Stimulated activated CD4-positive, alpha-beta T cell treated with anti-CD3 and anti-CD28 coated beads, Interleukin-1b, Interleukin-23, amount 100 ng/mL, for 1 hour (primary cell): ENCODE results near the gene BRD3OS.

Experiments
- DNase-seq, 2 donors: peaks; one replicate each; pipeline ENCODE4 v3.0.0-alpha.2; 2020; ENCODE audit warnings: low read depth in 2 of 2

The BRD3OS gene

DNA sequence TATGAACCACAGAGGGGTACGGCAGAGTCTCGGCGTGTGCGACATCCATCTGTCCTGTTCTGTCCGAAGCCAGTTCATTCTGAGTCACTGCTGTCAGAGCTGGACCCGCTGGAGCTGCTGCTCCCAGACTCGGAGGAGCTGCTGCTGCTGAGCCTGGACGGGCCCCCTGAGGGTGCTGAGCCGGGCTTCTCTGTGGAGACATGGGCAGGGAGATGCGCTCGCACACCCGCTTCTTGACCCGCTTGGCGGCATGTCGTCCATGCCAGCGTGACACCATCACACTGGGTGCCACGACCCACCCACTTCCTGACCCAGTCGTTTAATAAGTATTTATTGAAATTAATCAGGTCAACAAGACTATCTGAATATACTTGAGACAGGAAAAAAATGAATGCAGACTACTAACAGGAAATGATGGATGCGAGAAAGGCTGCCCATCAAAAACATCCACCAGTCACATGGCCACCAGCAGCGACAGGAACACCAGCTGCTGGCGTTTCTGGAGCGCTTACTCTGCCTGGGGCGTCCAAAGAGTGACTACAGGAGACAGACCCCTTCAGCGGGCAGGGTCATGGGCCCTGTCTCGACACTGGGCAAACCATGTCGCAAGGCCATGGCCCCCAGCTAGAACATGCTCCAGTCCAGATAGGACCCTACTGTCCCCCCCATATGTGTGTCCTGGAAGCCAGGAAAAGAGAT is 8.4 kb downstream of the BRD3OS start:
- no peak for DNase-seq

DNA sequence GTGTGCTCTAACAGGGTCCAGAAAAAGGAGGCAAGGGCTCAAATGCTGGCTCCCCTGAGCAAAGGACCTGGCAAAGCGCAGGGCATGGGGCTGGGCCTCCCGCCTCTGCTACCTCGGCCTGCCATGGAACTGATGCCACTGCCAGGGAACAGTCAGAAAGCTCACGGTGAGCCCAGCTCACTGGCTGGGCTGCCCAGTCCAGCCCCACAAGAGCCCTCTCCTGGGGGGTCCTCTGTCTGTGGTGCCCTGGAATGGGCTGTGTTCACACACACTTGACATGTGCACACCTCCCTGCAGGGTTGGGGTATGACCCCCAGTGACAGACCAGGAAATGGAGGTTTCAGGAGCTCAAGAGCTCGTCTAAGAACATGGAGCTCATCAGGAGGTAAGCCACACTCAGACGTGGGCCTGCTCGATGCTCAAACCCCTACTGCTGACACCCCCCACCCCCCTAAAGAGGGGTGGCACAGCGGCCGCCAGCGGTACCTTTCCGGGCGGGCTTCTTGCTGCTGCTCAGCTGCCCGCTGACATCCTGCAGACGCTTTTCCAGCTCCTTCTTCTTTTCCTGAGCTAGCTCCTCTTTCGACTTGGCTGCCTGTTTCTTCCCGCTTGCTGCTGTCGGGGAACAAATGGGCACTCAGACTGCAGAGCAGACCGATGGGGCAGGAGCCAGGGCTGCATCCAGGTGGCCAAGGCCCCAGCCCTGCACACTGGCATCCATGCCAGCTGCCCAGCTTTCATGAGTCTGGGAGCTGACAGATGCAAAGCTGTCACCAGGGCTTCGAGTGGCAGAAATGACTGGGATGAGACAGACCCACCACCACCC is 9.1 kb downstream of the BRD3OS start:
- DNase-seq = no peak

DNA sequence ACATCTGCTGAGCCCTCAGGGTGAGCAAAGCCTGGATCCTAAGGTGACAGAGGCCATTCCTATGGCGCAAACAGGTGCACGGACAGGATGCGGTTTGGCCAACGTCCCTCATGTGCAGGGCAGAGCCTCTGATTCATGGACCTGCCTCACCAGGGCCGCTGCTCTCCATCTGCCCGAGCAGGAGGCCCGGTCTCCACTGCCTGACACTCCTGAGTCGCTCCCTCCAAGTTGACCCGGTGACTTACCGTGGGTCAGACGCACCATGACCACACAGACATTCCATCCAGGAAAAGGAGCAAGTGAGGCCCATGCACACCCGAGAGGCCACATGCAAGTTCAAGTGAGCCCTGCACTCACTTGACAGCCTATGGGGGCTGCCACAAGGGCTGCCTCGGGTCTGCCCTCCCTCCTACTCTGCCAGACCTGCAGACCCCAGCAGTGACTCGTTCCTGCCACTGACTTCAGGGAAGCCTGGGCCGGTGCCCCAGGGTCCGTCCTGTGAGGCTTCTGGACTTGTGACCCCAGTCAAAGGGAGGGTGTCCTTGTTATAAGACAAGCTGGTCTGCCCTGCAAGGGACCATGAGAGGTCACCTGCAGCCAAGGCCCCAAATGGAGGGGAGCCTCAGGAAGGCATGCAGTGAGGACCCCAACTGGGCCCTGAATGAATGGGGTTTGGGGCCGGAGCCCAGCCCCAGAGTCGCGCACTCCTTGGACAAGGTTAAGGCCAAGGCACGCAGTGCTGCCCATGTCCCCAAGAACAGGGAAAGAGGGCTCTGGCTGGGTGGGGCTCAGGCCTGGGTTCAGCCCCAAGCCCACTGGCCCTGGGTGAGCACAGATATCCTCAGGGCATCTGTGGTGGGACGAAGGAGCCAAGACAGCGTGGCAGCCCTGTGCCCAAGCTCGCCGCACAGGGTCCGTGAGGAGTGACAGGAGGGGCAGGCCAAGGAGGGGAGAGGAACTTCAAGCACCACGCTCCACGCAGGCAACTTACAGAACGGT is 10.1 kb downstream of the BRD3OS start:
- no peak for DNase-seq

DNA sequence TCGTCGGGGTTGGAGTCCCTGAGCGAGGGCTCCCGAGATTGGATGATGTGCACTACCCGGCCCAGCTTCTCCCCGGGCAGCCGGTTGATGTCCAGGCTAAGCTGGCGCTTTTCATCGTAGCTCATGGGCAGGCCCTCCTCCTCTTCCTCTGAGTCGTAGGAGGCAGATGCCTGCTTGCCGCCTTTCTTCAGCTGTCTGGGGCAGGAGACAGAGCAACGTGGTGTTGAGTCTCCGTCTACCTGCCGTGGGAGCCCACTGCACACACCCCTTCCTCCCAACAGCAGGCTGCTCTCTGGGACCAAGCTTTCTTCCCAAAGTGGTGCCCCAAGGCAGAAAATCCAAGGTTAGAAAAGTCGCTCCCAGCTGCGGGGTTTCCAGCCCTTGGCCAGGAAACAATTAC is 10.8 kb downstream of the BRD3OS start:
- no peak for DNase-seq

GRCh38 chr9:134037641-134038040 is 12.4 kb downstream of the BRD3OS start:
- no peak for DNase-seq

DNA sequence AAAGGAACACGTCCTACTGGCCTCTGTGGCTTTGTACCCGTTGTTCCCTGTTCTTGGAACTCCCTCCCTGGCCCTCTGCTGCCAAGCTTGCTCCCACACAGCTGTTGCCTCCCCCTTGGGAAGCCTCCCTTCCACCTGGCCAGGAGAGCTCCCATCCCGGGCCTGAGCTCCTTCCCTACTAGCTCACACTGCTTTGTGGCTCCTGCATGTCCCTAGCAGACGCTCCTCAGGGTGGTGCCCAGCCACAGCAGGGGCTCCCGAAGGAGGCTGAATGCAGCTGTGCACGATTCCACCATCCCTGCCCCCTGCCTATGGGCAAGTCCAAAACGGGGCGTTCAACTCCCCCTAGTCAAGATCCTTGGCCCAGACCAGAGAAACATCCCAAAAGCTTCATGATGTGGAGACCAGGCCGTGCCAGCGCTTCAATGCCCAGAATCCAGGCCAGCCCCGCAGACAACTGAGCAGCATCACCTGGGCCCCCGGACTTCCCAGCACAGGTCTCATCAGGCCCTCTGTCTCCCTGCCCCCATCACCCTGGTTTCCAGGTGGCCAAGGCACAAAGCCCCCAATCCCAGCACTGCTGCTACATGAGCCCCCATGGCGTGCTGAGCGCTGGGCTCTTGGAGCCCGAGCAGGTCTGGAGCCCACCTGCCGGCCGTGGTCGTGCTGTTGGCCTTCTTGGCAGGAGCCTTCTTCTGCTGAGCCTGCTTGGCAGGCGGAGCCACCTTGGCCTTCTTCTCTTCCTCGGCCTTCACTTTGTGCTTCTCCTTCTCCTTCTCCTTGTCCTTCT is 14.3 kb downstream of the BRD3OS start:
- DNase-seq = no peak

- DNase-seq = no peak
Measured at GRCh38 chr9:134040176-134040565, 14.9 kb downstream of the BRD3OS start.

GRCh38 chr9:134040781-134041648 is 15.7 kb downstream of the BRD3OS start:
- no peak for DNase-seq

DNA sequence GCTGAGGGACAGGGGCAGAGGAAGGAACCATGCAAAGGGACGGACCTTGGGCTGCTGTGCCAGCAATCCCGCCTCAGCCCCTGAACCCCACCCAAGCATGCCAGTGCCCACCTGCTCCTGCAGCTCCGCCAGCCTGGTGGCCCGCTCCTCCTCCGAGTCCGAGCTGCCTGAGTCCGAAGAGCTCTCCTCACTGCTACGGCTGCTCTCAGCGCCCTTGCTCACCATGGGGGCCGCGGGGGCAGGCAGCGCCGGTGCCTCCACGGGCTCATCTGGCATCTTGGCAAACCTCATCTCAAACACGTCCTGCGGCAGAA is 16.3 kb downstream of the BRD3OS start:
- DNase-seq = no peak

GRCh38 chr9:134043531-134043988 is 18.3 kb downstream of the BRD3OS start:
- no peak for DNase-seq

GRCh38 chr9:134044944-134045343 is 19.7 kb downstream of the BRD3OS start:
- no peak for DNase-seq

DNA sequence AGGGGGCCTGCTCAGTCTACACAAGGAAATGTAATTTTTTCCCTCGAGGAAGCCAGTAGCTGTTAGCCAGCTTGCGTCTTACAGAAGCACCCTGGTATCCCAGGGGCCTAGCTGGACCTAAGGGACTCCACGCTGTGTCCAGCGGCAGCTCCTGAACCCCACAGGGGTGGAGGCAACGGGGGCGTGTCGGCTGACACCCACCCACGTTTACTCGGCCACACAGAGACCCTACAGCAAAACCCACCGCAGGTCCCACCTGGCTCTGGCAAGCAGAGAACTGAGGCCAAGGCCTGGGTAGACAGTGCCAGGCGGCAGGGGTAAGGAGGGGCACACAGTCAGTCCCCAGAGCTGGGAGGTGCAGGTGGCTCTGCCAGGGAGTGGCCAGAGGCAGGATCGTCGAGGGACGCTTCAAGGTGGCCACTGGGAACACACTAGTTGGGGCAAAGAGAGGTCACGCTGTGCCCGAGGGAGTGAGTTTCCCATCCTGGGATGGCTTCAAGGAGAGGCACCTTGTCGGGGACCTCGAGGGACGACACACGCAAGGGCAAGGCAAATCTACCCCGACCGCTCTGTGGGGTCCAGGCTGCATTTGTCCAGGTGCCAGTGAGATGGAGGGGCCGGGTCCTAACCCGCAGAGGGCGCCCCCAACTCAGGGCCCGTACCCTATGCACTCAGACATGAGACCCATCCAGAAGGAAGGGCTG is 20.7 kb downstream of the BRD3OS start:
- DNase-seq = no peak

GRCh38 chr9:134046894-134047681 is 21.8 kb downstream of the BRD3OS start:
- no peak for DNase-seq

DNA sequence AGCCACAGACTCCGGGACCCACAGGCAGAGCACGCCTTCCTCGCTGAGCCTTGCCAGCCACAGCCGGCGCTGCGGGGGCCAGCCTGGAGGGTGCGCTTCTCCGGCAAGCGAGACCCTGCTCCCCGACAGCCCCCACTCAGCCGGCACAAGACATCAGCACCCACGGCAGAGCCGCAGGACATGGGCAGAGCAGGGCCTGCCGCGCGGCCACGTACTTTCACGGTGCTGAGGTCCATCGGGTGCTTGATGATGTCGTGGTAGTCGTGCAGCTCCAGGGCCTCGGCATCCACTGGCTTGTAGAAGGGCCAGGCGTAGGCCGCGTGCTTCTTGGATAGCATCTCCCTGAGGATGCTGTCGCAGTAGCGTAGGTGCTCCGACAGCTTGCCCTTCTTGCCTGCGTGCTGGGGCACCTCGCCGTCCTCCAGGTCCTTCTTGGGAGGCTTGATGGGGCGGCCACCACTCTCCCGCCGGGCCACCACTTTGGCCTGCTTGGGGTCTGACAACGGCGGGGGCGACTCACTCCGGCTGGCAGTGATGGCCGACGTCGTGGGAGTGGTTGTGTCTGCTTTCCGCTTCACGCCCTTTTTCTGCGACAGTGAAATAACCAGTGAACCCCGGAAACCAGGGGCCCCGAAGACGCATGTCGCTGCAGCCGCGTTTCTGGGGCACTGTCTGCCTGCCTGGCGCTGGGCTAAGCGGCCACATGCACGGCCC is 22.7 kb downstream of the BRD3OS start:
- no peak for DNase-seq

GRCh38 chr9:134048582-134048968 is 23.3 kb downstream of the BRD3OS start:
- no peak for DNase-seq

DNA sequence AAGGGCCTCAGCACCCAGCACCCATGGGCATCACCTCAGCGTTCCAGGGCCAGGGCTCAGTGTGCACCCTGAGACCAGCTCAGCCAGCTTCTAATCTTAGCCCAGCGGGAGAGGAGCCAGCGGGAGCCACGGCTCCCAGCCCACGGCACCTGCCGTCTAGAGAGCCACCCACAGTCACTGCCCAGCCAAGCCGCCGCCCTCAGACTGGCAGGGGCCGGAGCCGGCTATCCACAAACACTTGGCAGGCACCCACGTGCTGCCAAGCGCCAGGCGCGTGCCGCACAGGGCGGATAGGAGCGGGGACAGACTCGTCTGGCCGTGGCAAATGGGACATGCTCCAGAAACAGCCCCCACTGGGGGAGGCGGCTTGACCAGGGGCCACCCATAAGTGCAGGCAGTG is 24.0 kb downstream of the BRD3OS start:
- DNase-seq = no peak

DNA sequence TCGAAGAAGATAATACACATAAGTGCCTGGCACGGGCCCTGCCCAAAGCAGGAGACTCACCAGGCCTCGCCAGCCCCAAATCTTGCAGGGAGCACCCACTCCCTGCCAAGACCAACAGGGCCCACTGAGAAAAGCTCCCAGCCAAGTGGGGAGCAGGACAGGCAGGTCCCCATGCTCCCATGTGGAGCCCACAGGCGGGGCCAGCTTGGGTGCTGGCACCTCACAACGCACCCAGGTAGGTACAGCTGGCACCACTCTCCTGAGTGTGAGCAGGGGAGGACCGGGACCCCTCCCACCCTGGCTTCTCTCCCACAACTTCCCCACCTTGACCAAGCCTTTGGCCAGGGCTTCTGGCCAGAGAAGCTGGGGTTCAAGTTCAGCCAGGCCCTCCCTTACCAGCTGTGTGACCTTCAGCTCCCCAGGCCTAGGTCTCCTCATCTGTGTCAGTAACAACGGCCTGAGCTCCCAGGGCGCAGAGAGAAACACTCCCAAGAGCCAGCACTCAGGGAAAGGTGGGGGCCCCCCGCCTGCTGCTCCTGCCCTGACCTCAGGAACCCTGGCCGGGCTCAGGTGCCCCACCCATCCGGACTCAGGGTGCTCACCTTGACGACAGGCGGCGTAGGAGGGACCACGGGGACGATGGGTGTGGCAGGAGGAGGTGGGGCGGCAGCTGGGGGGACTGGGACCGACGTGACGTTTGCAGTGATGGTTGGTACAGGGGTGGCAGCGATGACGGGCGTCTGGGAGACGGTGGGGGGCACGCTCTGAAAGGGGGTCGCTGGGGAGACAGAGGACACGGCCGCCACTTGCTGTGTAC is 24.7 kb downstream of the BRD3OS start:
- DNase-seq = no peak
